Stimulated activated CD4-positive, alpha-beta T cell treated with anti-CD3 and anti-CD28 coated beads, Interleukin-1b, Interleukin-23, amount 100 ng/mL, for 24 hours (primary cell): ENCODE results near the gene GTF2F1.
"Not testable (repeated sequence)": the region's sequence is repeated elsewhere in the genome, so short reads cannot be mapped to it uniquely, and the experiment has no call there.

Experiments
- DNase-seq, 4 experiments: peaks; one replicate each; pipeline ENCODE4 v3.0.0-alpha.2; 2020; ENCODE audit warnings: low read depth in 4 of 4, low spot score in 1 of 4

The GTF2F1 gene, protein sequence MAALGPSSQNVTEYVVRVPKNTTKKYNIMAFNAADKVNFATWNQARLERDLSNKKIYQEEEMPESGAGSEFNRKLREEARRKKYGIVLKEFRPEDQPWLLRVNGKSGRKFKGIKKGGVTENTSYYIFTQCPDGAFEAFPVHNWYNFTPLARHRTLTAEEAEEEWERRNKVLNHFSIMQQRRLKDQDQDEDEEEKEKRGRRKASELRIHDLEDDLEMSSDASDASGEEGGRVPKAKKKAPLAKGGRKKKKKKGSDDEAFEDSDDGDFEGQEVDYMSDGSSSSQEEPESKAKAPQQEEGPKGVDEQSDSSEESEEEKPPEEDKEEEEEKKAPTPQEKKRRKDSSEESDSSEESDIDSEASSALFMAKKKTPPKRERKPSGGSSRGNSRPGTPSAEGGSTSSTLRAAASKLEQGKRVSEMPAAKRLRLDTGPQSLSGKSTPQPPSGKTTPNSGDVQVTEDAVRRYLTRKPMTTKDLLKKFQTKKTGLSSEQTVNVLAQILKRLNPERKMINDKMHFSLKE

DNA sequence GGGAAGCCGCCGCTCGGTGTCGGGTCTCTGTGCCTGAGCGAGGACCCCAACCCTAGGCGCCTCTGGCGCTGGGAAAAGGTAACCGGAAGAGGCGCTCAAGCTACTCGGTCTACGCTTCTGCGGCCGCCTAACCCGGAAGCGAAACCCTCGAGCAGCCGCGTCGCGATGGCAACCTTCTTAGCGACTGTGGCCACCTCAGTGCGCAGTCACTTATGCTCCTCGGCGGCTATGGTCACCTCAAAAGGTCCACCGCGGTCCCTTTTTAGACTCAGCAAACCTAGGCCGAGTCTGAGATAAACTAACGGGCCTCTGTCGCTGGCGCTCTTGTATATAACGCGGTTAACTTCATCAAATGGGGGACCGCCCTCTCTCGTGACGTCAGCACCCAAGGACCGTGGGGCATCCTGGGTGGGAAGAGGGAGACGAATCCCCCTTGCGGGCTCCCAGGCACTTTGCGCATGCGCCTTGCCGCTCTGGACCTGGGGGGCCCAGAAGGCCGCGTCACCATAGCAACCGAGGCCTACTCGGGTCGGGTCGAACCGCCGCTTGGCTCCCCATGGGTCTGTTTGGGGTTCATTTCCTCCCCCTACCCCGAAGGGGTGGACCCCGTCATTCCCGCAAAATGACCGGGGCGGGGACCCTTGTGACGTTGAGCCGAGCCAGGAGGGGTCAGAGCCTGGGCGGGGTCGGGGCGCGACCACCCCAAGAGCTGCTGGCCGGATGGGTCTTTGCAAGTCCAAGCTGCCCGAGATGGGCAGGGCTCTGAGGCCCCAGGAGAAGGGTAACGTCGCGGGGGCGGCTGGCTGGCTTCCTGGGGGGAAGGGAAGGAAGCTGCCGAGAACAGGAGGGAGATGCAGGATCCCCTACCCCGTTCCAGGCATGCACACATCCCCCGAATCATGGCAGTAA, at the start of gene GTF2F1:
TSS of gene GTF2F1 (minus strand) at position 91 of the 909 bp plus-strand sequence. CDS start 169 bp downstream, outside the sequence.
- peak; percentile 92 to 94 (median 93) for DNase-seq

DNA sequence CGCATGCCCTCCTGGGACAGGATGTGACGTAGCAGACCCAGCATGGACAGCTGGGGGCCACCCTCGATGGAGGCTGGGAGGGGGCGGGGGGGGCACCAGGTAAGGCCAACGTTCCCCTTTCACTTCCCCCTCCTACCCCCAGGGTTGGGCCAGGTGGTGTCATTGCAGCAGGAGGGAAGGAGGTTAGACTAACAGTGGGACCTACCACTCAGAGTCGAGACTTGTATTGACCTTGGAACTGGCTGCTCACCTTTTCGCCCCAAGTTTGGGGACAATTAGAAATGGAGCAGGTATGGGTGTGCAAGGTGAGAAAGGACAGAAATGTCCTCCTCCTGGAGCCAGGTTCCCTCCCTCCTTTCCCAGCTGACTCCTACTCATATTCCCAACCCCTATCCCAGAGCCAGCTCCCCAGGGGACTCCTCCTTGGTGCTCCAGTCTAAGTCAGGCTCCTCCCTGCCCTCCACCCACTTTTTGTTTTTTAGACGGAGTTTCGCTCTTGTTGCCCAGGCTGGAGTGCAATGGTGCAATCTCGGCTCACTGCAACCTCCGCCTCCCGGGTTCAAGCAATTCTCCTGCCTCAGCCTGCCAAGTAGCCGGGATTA, 49.2 kb upstream of the GTF2F1 start:
- DNase-seq = no peak

DNA sequence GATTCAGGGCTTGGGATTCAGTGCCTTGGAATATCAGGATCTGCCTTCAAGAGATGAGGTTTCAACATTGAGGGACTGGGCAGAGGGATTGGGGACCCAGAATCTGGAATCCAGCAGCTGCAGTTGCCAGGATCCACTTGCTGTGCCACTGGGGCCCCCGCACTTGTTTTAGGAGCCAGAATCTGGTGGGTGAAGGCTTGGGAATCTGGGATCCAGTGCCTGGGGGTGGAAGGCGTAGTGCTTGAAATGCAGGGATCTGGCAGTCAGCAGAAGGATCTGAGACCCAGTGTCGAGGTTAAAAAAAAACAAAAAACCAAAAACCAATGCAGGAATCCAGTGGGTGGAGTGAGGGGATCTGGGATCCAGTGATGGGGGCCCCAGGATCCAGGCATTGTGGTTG, 47.9 kb upstream of the GTF2F1 start:
- DNase-seq = no peak

DNA sequence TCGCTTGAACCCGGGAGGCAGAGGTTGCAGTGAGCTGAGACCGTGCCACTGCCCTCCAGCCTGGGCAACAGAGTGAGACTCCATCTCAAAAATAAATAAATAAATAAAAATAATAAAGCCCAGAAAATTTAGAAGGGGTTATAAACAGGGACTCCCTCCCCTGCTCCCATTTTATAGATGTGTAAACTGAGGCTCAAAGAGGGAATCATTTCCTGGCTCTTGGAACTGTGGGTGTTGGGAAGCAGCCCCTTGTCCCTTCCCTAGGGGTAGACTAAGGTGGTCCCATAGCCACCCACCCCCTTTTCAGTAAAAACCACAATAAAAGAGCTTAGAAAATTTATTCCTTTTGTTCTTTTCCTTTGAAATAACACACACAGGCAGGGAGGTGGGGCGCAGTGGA, 46.8 kb upstream of the GTF2F1 start:
- no peak for DNase-seq

DNA sequence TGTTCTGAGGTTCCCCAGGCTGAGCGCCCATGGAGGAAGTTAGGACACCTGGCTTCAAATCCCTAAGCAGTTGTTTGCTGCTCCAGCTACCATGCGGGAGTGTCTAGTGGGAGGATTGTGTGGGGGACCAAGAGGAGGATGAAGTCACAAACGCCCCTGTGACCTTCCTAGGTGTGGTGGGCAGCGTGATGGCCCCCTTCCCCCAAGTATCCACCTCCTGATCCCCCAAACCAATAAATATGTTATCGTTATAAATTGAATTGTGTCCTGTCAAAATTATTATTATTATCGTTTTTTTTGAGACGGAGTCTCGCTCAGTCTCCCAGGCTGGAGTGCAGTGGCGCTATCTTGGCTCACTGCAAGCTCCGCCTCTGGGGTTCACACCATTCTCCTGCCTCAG, 40.7 kb upstream of the GTF2F1 start, which contains the start of gene SLC25A41:
TSS of gene SLC25A41 (minus strand) at position 101 of the 400 bp plus-strand sequence. CDS start at position 31, 70 bp downstream.
- no peak for DNase-seq

DNA sequence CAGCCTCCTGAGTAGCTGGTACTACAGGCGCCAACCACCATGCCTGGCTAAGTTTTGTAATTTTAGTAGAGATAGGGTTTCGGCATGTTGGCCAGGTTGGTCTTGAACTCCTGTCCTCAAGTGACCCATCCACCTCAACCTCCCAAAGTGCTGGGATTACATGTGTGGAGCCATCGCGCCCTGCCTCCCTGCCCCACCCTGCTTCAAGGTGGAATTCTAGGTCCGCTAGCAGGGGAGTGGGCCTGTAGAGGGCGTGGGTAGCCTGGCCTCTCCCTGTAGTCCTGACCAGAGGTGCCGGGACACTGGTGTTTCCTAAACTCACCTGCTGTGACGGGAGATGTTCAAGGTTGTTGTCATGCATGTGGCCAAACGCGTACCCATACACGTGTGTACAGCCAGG, 40.2 kb upstream of the GTF2F1 start:
- DNase-seq = no peak

DNA sequence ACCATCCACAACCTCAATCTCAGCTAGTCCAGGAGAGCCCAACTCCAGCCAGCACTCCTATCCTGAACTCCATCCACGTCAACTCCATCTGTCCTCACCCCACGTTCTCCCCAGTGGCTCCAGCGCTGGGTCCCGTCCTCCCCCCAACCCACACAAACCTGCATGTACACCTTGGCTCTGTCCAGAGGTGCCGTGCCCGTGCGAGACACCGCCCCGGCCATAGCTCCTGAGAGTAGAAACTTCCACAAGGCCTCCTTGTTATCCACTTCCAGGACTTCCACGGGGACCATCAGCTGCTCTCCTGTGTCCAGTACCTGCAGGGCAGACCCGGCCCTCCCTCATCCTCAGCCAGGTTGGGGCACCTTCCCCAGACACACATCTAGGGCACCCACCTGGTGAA, 38.9 kb upstream of the GTF2F1 start:
- DNase-seq = no peak

DNA sequence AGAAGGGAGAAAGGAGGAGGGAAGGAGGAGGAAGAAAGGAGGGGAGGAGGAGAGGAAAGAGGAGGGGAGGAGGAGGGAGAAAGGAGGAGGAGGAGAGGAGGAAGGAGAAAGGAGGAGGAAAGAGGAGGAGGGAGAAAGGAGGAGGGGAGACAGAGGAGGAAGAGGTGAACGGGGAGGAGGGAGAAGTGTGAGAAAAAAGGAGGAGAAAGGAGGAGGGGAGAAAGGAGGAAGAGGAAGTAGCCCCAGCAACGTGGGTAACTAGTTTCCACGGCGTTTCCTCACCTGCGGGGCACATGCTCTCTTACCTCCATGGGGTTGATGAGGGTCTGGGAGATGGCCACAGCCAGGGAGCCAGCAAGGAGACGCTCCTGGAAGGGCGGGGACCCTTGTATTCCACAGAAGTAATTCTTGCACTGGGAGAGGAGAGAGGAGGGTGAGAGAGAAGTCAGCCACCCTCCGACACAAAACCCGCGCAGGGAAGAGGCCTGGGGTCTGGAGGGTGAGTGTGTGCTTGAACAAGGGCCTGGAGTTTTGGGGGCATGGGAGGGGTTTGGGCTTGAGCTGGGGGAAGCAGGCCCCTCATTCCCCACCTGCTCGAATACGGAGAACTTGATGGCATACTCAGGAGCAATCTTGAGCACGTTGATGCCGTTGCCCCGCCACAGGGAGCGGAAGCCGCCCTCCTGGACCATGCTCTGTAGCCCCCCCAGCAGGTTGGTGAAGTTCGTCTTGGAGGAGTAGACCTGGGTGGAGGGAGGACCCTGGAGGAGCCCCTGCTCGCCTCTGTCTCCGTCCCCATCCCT, 36.7 kb upstream of the GTF2F1 start:
- no peak for DNase-seq

DNA sequence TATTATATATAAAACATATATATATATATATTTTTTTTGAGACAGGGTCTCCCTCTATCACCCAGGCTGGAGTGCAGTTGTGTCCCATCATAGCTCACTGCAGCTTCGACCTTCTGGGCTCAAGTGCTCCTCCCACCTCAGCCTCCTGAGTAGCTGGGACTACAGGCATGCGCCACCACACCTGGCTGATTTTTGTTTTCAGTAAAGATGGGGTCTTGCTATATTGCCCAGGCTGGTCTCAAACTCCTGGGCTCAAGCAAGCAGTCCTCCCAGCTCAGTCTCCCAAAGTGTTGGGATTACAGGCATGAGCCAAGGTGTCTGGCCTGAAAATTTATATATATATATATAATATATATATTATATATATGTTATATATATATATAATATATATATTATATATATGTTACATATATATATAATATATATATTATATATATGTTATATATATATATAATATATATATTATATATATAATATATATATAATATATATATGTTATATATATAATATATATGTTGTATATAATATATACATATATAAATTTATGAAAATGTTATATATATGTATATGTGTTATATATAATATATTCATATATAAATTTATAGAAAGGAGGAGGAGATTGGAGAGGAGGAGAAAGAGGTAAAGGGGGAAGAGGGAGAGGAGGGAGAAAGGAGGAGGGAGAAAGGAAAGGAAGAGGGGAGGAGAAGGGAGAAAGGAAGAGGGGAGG, 35.9 kb upstream of the GTF2F1 start:
- DNase-seq = not testable (repeated sequence)

DNA sequence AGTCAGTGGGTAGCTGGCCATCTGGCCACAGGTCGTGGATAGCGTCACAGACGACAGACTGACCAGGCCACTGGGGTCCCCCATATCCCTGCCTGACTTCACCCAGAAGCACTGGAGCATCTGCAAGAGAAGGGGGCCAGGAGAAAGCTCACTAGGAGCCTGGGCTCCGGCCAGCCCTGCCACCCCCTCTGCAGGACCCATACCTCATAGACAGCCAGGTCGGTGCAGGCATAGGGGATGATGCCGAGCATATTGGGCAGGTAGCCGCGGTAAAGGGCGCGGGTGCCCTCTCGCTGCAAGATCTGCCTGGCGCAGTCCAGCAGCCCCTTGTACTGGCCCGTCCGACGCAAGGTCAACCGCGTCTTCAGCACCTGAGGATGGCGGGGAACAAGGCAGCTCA, 34.2 kb upstream of the GTF2F1 start:
- DNase-seq = no peak

DNA sequence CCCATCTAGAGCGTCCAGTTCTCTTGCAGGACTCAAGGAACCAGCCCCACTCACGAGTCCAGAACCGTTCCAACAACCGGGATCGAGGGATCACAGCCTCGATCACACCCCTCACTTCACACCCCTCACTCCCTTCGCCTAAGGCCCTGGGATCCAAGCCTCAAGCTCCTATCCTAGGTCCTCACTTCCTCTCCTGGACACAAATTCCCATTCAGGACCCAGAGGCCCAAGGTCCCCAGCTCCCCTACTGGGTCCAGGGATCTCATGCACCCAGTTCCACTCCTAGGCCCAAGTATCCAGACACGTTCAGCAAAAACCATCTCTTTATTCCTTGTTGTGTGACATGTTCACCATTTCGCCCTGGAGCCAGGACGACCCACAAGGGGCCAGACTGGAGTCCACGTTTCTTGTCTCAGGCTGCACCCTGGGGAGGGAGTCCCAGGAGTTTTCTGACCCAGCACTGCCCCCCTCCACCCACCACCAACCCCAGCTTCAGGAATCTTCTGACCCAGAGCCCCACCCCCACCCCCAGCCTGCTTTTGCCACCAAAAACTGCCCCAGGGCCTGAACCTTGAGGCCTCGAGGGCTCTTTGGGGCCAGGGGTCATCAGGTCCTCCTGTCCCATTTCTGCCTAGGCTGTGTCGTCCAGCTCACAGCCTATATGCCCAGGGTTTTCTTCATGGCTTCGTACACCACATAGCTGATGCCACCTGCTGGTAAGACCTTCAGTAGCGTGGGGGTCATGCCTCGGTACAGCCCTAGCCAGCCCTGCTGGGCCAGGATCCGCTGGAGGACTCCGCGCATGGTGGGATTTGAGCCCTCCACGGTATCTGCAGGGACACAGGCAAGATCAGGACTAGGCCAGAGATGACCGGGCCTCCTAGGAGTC, 33.0 kb upstream of the GTF2F1 start:
- no peak for DNase-seq

DNA sequence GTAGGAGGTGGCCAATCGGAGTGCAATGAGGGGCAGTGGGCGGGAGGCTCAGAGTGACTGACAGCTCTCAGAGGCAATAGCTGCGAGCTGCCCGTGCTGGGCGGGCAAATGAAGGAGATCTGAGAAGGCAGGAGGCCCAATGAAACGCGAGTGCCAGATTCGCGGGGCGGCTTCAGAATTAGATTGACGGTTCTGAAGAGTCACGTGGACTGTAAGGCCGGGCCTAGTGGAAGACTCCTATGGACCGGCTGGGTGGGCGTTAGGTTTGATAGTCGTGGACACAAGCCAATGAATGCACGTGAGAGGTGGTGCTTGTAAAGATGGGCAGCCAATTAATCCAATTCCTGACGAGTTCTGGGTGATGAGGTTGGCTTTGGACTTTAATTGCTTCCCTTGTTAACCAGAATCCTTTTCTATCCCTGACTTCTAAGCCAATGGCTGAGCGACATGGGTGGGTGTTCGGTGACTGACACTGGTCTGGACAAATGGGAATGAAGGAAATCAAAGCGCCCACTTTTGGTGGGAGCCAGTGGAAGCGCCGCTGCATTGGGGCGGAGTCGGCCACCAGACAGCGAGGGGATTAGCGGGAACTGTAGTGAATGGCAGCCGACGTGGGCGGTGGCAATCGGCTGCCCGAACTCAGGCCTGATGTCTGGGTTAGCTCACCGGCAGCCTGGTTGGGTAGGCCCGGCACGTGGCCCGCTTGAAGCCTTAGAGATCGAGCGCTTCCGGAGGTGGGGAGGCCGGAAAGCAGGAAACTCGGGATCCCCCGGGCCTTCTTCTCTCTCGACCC, 32.2 kb upstream of the GTF2F1 start:
- peak; percentile 94 to 98 (median 96) for DNase-seq

DNA sequence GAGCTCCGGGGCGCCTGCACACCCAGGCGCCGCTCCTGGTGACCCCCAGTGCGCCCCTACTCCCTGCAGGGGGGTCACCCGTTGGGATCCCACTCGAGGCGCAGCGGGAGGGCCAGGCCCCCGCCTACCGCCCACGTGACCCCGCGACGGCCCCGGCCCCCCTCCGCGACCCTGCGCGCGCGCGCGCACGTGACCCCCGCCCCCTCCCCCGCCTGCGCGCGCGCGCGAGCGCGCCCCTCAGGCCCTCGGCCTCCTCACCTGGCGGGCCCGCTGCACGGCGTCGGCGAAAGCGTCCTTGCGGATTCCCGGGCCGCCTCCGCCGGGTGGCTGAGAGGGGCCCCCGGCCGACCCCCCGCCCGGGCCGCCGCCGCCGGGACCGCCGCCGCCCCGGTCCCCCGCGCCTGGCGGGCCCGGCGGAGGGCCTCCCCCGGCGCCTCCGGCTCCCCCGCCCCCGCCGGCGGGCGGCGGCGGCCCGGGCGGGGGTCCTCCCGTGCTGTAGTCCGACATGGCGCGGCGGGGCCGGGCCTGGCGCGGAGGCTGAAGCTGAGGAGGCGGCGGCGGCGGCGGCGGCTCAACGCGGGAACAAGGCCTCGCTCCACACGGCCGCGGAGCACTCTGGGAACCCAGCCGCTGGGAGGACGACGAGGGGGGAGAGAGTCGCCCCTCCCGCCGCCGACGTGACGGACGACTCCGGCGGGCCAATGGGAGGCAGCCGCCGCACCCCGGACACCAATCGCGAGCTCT, 31.4 kb upstream of the GTF2F1 start, which contains the start of gene KHSRP:
TSS of gene KHSRP (minus strand) at position 617 of the 744 bp plus-strand sequence. CDS start at position 507, 110 bp downstream.
- no peak for DNase-seq

DNA sequence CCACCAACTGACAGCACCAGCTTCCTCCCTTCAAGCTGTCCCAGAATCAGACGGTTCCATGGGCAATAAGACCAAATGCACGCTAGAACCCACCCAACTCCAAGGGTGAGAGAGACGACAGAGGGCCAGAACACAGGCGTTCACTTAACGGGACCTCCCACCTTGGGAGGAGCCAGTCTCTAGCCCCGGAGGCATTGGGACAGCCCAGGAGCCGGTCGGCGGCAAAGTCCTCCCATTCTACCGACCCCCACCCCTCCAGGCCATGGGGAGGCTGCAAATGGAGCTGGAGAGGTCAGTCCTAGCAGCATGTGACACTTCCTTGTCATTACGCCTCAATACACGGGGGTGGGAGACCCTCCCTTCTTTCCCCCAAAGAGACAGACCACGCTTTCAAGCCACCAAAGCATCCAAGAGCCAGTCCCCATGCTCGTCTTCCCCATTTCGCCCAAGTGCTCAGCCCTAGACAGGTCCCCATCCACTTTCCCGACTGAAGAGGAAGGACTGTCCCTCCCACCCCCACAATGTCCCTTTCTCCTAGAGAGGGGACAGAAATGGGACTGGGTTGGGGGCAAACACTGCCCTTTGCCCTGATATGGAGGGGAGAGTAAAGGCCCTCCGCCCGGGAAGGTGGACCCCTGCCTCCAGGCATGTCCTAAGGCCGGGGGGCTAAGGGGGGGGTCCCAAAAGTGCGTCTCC, 30.7 kb upstream of the GTF2F1 start:
- DNase-seq = no peak

DNA sequence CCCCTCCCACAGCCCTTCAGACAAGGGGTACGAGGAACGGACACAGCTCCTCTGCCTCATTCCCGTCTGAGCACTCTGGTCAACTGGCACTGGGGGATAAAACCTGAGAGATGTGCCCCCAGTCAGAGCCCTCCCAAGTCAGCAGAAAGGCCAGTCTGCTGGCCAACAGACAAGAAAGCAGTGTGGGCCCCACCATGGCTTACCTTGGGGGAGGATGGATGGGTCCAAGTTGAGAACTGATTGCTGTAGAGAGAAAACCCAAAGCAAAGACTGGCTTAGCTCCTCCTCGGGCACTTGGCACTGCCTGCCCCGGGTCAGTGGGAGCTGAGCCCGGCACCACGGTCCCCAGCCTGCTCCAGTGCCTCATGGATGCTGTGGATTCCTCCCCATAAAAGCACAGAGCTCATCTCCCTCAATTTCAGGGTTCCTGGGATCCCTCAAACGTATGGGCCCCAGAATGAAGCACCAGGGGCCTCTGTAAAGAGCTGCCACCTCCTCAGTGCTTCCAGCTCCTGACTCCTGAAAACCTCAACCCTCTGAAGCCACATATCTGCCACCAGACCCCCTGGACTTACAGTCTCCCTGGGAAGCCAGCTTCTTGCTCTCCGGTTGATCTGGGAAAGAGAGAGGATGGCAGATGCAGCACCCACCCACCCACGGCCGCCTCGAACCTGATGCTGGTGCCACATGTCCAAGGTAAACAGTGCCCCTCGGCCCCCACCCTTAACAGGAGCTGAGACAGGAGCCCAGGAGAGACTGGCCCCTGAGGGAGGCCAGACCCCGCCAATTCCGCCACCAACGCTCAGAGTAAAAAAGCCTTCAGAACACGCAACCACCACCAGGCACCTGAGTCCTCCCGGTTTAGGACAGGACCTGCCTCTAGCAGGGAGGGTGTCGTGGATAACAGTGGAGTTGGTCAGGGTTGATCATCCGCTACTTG, 28.4 kb upstream of the GTF2F1 start:
- DNase-seq = no peak

DNA sequence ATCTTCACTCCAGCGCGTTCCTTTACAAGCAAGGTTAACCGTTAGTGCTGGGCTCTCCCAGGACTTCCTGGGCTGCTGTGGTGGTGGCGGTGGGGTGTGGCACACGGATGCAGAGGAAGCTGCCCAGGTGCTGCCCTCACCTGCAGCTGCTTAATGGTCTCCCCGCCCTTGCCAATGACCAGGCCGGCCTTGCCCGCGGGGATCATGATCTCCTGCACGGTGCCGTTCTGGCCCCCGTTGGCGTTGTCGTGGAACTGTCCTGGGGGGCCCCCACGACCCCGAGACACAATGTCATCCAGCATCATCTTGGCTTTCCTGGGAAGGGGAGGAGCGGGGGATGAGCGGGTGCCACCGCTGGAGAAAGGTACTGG, 25.6 kb upstream of the GTF2F1 start:
- DNase-seq = no peak
